ENCODE results near the gene UBA6.
A peak's percentile ranks its signal among the peaks of the same experiment; 100 is the strongest.
"Not testable (repeated sequence)": the region's sequence is repeated elsewhere in the genome, so short reads cannot be mapped to it uniquely, and the experiment has no call there.

The UBA6 gene

GRCh38 chr4:67659065-67659464 is 41.9 kb downstream of the UBA6 start:
- DNase-seq, result peak; percentile 9

- DNase-seq, result peak; percentile 48
Measured at GRCh38 chr4:67658302-67658701, 42.7 kb downstream of the UBA6 start.

- no peak for DNase-seq
Measured at GRCh38 chr4:67651536-67651935, 49.4 kb downstream of the UBA6 start.

- DNase-seq, result no peak
Measured at GRCh38 chr4:67638136-67638535, 62.8 kb downstream of the UBA6 start.

GRCh38 chr4:67636978-67637377 is 64.0 kb downstream of the UBA6 start:
- not testable (repeated sequence) for DNase-seq

GRCh38 chr4:67635331-67635730 is 65.6 kb downstream of the UBA6 start:
- no peak for DNase-seq

- DNase-seq, result no peak
Measured at GRCh38 chr4:67634741-67635140, 66.2 kb downstream of the UBA6 start.

- no peak for DNase-seq
Measured at GRCh38 chr4:67632492-67632891, 68.5 kb downstream of the UBA6 start.

GRCh38 chr4:67624939-67625338 is 76.0 kb downstream of the UBA6 start:
- DNase-seq, result no peak

- DNase-seq, result no peak
Measured at GRCh38 chr4:67616478-67616877, 84.5 kb downstream of the UBA6 start.

GRCh38 chr4:67615119-67615518 is 85.8 kb downstream of the UBA6 start:
- no peak for DNase-seq

- DNase-seq, result no peak
Measured at GRCh38 chr4:67614186-67614585, 86.8 kb downstream of the UBA6 start.

- DNase-seq, result no peak
Measured at GRCh38 chr4:67608027-67608426, 92.9 kb downstream of the UBA6 start.

- DNase-seq, result no peak
Measured at GRCh38 chr4:67604749-67605148, 96.2 kb downstream of the UBA6 start.

GRCh38 chr4:67604029-67604381 is 97.0 kb downstream of the UBA6 start:
- no peak for DNase-seq

- DNase-seq, result no peak
Measured at GRCh38 chr4:67603310-67604028, 97.5 kb downstream of the UBA6 start.

- DNase-seq, result no peak
Measured at GRCh38 chr4:67593741-67594175, 107.2 kb downstream of the UBA6 start.

- no peak for DNase-seq
Measured at GRCh38 chr4:67587156-67587555, 113.8 kb downstream of the UBA6 start.

GRCh38 chr4:67584496-67584895 is 116.5 kb downstream of the UBA6 start:
- DNase-seq, result no peak

GRCh38 chr4:67581913-67582312 is 119.0 kb downstream of the UBA6 start:
- no peak for DNase-seq

GRCh38 chr4:67581208-67581857 is 119.6 kb downstream of the UBA6 start:
- no peak for DNase-seq

GRCh38 chr4:67580577-67580976 is 120.4 kb downstream of the UBA6 start:
- DNase-seq, result peak; percentile 24

GRCh38 chr4:67576538-67576937 is 124.4 kb downstream of the UBA6 start:
- DNase-seq, result no peak

GRCh38 chr4:67576059-67576466 is 124.9 kb downstream of the UBA6 start:
- DNase-seq, result no peak
